ENCODE results near the gene P2RX2. TPM values are rescaled to one million over a fixed set of nuclear protein-coding genes. Genes with fewer than 3 reads are reported as not detected.

The P2RX2 gene
- total RNA-seq, 1 donor, result not detected

DNA sequence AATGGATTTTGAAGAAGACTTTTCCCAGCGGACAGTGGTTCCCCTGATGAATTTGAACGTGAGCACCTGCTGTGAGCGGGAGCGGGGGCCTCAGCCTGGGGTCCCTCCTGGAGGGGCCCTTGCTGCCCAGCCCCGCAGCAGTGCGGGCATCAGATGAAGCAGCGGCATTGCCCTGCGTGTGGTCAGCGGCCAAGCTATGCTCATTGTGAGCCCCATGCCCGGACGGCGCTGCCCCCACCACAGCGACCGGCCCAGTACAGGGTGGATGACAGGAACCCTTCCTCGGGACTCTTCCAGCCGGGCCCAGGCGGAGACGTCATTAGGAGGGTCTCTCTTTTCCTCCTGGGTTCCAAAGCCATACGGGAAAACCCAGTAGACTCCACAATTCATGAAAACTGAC is 11.6 kb upstream of the P2RX2 start:
- H3K4me3 ChIP-seq (ENCODE audit: low read depth, low read length), result no peak overlapping the region
- no peak for TF ChIP-seq CTCF (IDR thresholded peaks at IDR 0.05; ENCODE audit: insufficient read depth, low read depth, low read length)
- DNase-seq (ENCODE audit: low read depth), result no peak

DNA sequence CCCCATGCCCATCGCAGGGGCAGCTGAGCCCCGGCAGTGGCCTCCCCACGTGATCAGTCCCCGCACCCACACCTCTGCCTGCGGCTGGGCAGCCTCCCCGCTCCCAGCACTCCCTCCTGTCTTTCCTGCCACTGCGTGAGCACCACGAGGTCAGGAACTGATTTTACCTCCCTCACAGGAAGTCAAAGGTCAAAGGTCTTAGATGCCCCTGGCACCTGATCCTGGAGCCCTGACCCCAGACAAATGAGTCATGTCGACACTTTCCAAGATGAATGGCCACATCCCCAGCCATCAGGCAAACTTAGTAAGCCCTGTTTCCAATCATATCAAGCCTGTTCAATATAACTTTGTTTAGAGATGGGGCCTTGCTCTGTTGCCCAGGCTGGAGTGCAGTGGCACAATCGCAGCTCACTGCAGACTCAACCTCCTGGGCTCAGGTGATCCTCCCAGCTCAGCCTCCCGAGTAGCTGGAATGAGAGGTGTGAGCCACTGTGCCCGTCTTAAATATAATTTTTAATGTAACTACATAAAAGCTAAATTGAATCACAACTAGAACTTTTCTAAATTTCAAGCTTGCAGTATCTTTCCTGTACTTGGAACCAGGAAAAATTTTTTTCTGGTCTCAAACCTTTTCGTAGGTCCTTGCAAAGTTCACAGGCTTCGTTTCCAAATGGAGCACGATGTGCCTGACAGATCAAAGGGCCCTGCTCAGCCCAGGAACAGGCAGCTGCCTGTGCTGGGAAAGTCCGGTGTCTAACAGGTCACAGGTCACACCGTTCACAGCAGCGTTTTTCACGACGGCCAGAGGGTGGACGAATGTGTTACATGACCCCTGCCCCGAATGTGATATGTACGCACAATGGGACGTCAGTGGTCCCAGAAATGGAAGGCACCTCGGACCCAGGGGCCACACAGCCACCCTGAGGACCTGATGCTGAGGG is 10.1 kb upstream of the P2RX2 start:
- H3K4me3 ChIP-seq (ENCODE audit: low read depth, low read length), result no peak overlapping the region
- DNase-seq (ENCODE audit: low read depth), result no peak
- no peak for TF ChIP-seq CTCF (IDR thresholded peaks at IDR 0.05; ENCODE audit: insufficient read depth, low read depth, low read length)

DNA sequence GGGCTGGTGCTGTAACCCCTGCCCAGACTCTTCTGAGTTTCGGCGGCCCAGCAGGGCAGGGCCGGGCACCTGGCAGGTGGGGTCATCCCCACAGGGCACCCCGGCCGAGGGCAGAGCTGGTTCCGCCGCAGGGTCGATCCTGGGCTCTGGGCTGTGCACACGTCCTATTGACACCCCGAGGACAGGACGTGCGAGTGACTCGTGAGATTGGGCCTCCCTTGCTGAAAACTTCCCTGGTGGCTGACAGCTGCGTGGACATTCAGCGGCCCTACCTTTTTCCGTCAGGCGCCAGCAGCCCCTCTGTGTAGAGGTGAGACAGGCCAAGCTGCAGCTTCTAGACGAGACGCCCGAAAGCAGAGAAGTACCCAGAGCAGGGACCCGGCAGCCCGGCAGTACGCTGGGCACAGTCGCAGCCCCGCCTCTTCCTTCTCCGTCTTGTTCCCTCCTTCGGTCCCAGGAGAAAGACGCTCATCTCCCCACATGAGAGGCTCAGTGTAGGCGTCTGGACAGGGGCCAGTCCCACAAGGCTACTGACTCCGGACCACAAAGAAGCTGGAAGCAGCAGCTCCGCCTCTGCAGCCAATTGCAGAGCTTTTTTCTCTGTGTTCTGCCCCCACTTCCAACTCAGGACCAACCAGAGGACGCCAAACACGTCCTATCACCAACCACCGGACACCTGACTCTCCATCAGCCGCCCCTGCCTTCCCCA is 8.4 kb upstream of the P2RX2 start, which contains the start of gene LRCOL1:
Gene LRCOL1 (minus strand): TSS at position 532 of the 709 bp plus-strand sequence. CDS start 4,331 bp downstream, outside the sequence.
- no peak for TF ChIP-seq CTCF (IDR thresholded peaks at IDR 0.05; ENCODE audit: insufficient read depth, low read depth, low read length)
- H3K4me3 ChIP-seq (ENCODE audit: low read depth, low read length), result peak within 1 kb of the TSS; percentile 25
- peak; percentile 61 for DNase-seq (ENCODE audit: low read depth)

- no peak for TF ChIP-seq CTCF (IDR thresholded peaks at IDR 0.05; ENCODE audit: insufficient read depth, low read depth, low read length)
- no peak overlapping the region for H3K4me3 ChIP-seq (ENCODE audit: low read depth, low read length)
- no peak for DNase-seq (ENCODE audit: low read depth)
These were observed 7.5 kb upstream of the P2RX2 start for GRCh38 chr12:132610866-132611602.

GRCh38 chr12:132611620-132612019 is 7.0 kb upstream of the P2RX2 start:
- H3K4me3 ChIP-seq (ENCODE audit: low read depth, low read length), result no peak overlapping the region
- TF ChIP-seq CTCF (IDR thresholded peaks at IDR 0.05; ENCODE audit: insufficient read depth, low read depth, low read length), result no peak
- DNase-seq (ENCODE audit: low read depth), result no peak

- no peak overlapping the region for H3K4me3 ChIP-seq (ENCODE audit: low read depth, low read length)
- DNase-seq (ENCODE audit: low read depth), result no peak
- TF ChIP-seq CTCF (IDR thresholded peaks at IDR 0.05; ENCODE audit: insufficient read depth, low read depth, low read length), result no peak
These were observed 4.5 kb upstream of the P2RX2 start for GRCh38 chr12:132614029-132614428.

Measured in fibroblast of villous mesenchyme (primary cell).